HCT116 (cell line): ENCODE measurements around the gene LENG9. TPM values are rescaled to one million over a fixed set of nuclear protein-coding genes. Genes with fewer than 3 reads are reported as not detected.

Source experiments
- ATAC-seq: fragments of 200-7000 bp; cut with Tn5 transposase; 2 replicates; pipeline ENCODE4 v1.9.1; 2020; ENCODE audit warnings: mild to moderate bottlenecking, moderate library complexity
- BruUV-seq: library from RNA; stranded (reverse); fragments of 400-500 nt; replicated peaks from 2 replicates; lab custom pipeline; 2021; lab: Mats Ljungman, UMichigan
- CTCF ChIA-PET: fragments of 300-600 bp; sonication (Branson Sonifier 250); formaldehyde crosslinking; loops from one replicate; lab custom pipeline; 2021; ENCODE audit warnings: antibody characterized with exemption; lab: Charles Lee
- POLR2A ChIA-PET: fragments of 300-600, 350-600 bp; sonication (Branson Sonifier 250); formaldehyde crosslinking; loops from one replicate; lab custom pipeline; 2021; ENCODE audit warnings: antibody characterized with exemption; lab: Charles Lee
- RAD21 ChIA-PET, 2 experiments: fragments of 300-600 bp; sonication (Branson Sonifier 250); formaldehyde crosslinking; loops; one replicate each; lab custom pipeline; 2023; ENCODE audit warnings: low total read pairs in 2 of 2; ENCODE audit not compliant: uncharacterized antibody in 2 of 2, unreplicated experiment in 2 of 2, low non-redundant PET in 1 of 2; lab: Charles Lee
- DNase-seq: peaks from one replicate; pipeline ENCODE4 v3.0.0-alpha.2; 2010; ENCODE audit warnings: low read depth, low spot score
- H2AFZ ChIP-seq: fragments of 200-600 bp; shearing (Covaris generic), sonication (generic); 2 replicates; pipeline ENCODE4 v1.6.1; 2017; ENCODE audit warnings: low read depth, mixed run types, mixed read lengths, antibody characterized with exemption, low read length; ENCODE audit not compliant: poor library complexity, severe bottlenecking
- H3K27ac ChIP-seq: 2 replicates; pipeline ENCODE4 v1.5.1; 2012; ENCODE audit warnings: low read depth, low read length
- H3K27me3 ChIP-seq: fragments of 200-600 bp; sonication (generic); 2 replicates; pipeline ENCODE4 v1.6.1; 2016; ENCODE audit warnings: mixed run types, low read length, mixed read lengths; ENCODE audit not compliant: insufficient read depth
- H3K36me3 ChIP-seq, 2 experiments: fragments of 200-500 bp in 1 of 2; fragments of 200-600 bp in 1 of 2; sonication (Bioruptor generic) in 1 of 2; sonication (generic) in 1 of 2; 2 replicates each; pipeline versions ENCODE4 v1.5.1 to v1.6.1; 2014 to 2016; ENCODE audit warnings: low read length in 2 of 2, inconsistent platforms in 1 of 2, mixed read lengths in 1 of 2, mixed run types in 1 of 2; ENCODE audit not compliant: insufficient read depth in 2 of 2, control insufficient read depth in 1 of 2
- H3K4me1 ChIP-seq, 2 experiments: fragments of 200-600 bp in 1 of 2; sonication (generic) in 1 of 2; 2 replicates each; pipeline versions ENCODE4 v1.5.1 to v1.6.1; 2012 to 2017; ENCODE audit warnings: low read length in 2 of 2, inconsistent platforms in 1 of 2, mild to moderate bottlenecking in 1 of 2, mixed read lengths in 1 of 2, mixed run types in 1 of 2, moderate library complexity in 1 of 2; ENCODE audit not compliant: insufficient read depth in 2 of 2, control insufficient read depth in 1 of 2
- H3K4me2 ChIP-seq: fragments of 200-600 bp; sonication (generic); 2 replicates; pipeline ENCODE4 v1.6.1; 2017; ENCODE audit warnings: mixed run types, low read length, mixed read lengths
- H3K4me3 ChIP-seq, 2 experiments: fragments of 200-600 bp in 1 of 2; sonication (generic) in 1 of 2; replicated peaks in 1 of 2; 2 replicates each; pipeline ENCODE4 v1.5.1; 2011 to 2016; ENCODE audit warnings: low read length in 2 of 2, control low read depth in 1 of 2, low read depth in 1 of 2, mild to moderate bottlenecking in 1 of 2, mixed read lengths in 1 of 2, mixed run types in 1 of 2
- H3K79me2 ChIP-seq: fragments of 200-600 bp; sonication (generic); 2 replicates; pipeline ENCODE4 v1.6.1; 2017; ENCODE audit warnings: mild to moderate bottlenecking, mixed run types, low read length, moderate library complexity, mixed read lengths; ENCODE audit not compliant: insufficient read depth
- H3K9ac ChIP-seq: fragments of 200-600 bp; sonication (generic); 2 replicates; pipeline ENCODE4 v1.6.1; 2016; ENCODE audit warnings: low read length, mixed read lengths
- H3K9me2 ChIP-seq: fragments of 200-600 bp; sonication (generic), shearing (Covaris generic); 2 replicates; pipeline ENCODE4 v1.6.1; 2017; ENCODE audit warnings: mixed run types, mild to moderate bottlenecking, moderate library complexity; ENCODE audit not compliant: insufficient read depth
- H3K9me3 ChIP-seq, 2 experiments: fragments of 200-500 bp in 1 of 2; fragments of 200-600 bp in 1 of 2; sonication (Bioruptor generic) in 1 of 2; sonication (generic) in 1 of 2; 2 replicates each; pipeline ENCODE4 v1.6.1; 2014 to 2017; ENCODE audit warnings: low read length in 2 of 2, mixed read lengths in 2 of 2, inconsistent platforms in 1 of 2, low read depth in 1 of 2, mild to moderate bottlenecking in 1 of 2, mixed run types in 1 of 2, moderate library complexity in 1 of 2; ENCODE audit not compliant: control insufficient read depth in 1 of 2, insufficient read depth in 1 of 2
- H4K20me1 ChIP-seq: fragments of 200-600 bp; sonication (generic), shearing (Covaris generic); 2 replicates; pipeline ENCODE4 v1.6.1; 2017; ENCODE audit warnings: mixed run types, mild to moderate bottlenecking, moderate library complexity; ENCODE audit not compliant: insufficient read depth
- ATF3 ChIP-seq: IDR thresholded peaks from 2 replicates; pipeline ENCODE4 v1.6.1; 2012
- CBX3 ChIP-seq: IDR thresholded peaks from 2 replicates; pipeline ENCODE4 v1.6.1; 2012; ENCODE audit warnings: low read depth
- CEBPB ChIP-seq: IDR thresholded peaks from 2 replicates; pipeline ENCODE4 v1.6.1; 2012; ENCODE audit warnings: low read depth
- EZH2phosphoT487 ChIP-seq: fragments of 200-600 bp; IDR thresholded peaks from 2 replicates; pipeline ENCODE4 v1.6.1; 2018; ENCODE audit warnings: antibody characterized with exemption, borderline replicate concordance
- FOSL1 ChIP-seq: IDR thresholded peaks from 2 replicates; pipeline ENCODE4 v1.6.1; 2012; ENCODE audit warnings: low read depth
- MAX ChIP-seq: IDR thresholded peaks from 2 replicates; pipeline ENCODE4 v1.6.1; 2012
- POLR2AphosphoS5 ChIP-seq: IDR thresholded peaks from 2 replicates; pipeline ENCODE4 v1.6.1; 2011; ENCODE audit warnings: mild to moderate bottlenecking, low read depth, low read length, moderate library complexity
- RAD21 ChIP-seq: IDR thresholded peaks from 2 replicates; pipeline ENCODE4 v1.6.1; 2012; ENCODE audit warnings: low read depth, mild to moderate bottlenecking
- REST ChIP-seq: IDR thresholded peaks from 2 replicates; pipeline ENCODE4 v1.6.1; 2012; ENCODE audit warnings: low read depth
- SRF ChIP-seq: IDR thresholded peaks from 2 replicates; pipeline ENCODE4 v1.6.1; 2012; ENCODE audit warnings: low read depth
- TCF7L2 ChIP-seq: IDR thresholded peaks from 2 replicates; pipeline ENCODE4 v1.7.0; 2011; ENCODE audit warnings: borderline replicate concordance, inconsistent platforms; ENCODE audit not compliant: insufficient read depth, insufficient read length; ENCODE audit errors: extremely low read depth
- YY1 ChIP-seq: IDR thresholded peaks from 2 replicates; pipeline ENCODE4 v1.6.1; 2011; ENCODE audit warnings: low read length, low read depth, moderate library complexity, mild to moderate bottlenecking; ENCODE audit not compliant: insufficient replicate concordance; ENCODE audit errors: extremely low read depth
- ZFX ChIP-seq: fragments of 450-650 bp; IDR thresholded peaks from 2 replicates; pipeline ENCODE4 v1.6.1; 2017
- ZNF274 ChIP-seq: fragments of 200-500 bp; sonication (Bioruptor generic); IDR thresholded peaks from 2 replicates; pipeline ENCODE4 v1.6.1; 2014; ENCODE audit warnings: mild to moderate bottlenecking, low read depth, low read length, inconsistent platforms
- intact Hi-C: fragments of 100-400 bp; cut with micrococcal nuclease; formaldehyde crosslinking; loops from 2 replicates; pipeline ENCODE4 v1.10.0; 2022
- total RNA-seq: library from RNA; stranded (reverse); gene quantifications from one replicate; pipeline ENCODE4 v1.2.1, GENCODE V29; 2021; ENCODE audit not compliant: unreplicated experiment

Gene LENG9
- total RNA-seq, 1 experiment from 2014 or later, result 9.0 TPM

- Histone ChIP-seq H3K36me3 (peaks cover 41 to 52% of the 10 kb centered on the region in 2 experiments; a peak in 3 of 4 replicates), H3K79me2 (peaks cover 78% of the 10 kb centered on the region)
Measured at GRCh38 chr19:54459282-54460229, 4.0 kb downstream of the LENG9 start.

GRCh38 chr19:54458648-54459281, 4.8 kb downstream of the LENG9 start:
- no peak overlapping the region for H3K27ac ChIP-seq
- intact Hi-C loops, result no loop called here
- H3K4me1 ChIP-seq, result peaks cover 7 to 15% of the 10 kb centered on the region in 2 experiments; a peak in 3 of 4 replicates
- H3K4me2 ChIP-seq, result no peak overlapping the region
- H3K9me2 ChIP-seq, result no peaks in the 10 kb centered on the region
- H3K79me2 ChIP-seq, result peaks cover 86% of the 10 kb centered on the region
- H3K4me3 ChIP-seq, result no peak overlapping the region
- no peak for ATAC-seq
- no peak overlapping the region for H3K9ac ChIP-seq
- no peaks in the 10 kb centered on the region for H3K27me3 ChIP-seq
- H3K9me3 ChIP-seq, result no peaks in the 10 kb centered on the region
- ChIA-PET RAD21 (no interaction called here), CTCF (no interaction called here), POLR2A (interaction anchor here (3.1 kb wide), 1 partner anchor 10 kb away, joined by 10 read pairs; the partner anchor contains the start of gene LENG8)
- DNase-seq, result no peak
- H3K36me3 ChIP-seq, result peaks cover 48 to 59% of the 10 kb centered on the region in 2 experiments; a peak in 3 of 4 replicates
- no peak overlapping the region for H2AFZ ChIP-seq
- BruUV-seq, result no TSS peak
- H4K20me1 ChIP-seq, result no peaks in the 10 kb centered on the region
- TF ChIP-seq CBX3 (no peak), REST (no peak), RAD21 (no peak), SRF (no peak), EZH2phosphoT487 (no peak), TCF7L2 (no peak), CEBPB (no peak), ATF3 (no peak), FOSL1 (no peak), MAX (no peak), YY1 (no peak)

More at GRCh38 chr19:54459282-54460229, 4.0 kb downstream of the LENG9 start:
- intact Hi-C loops, result no loop called here
- Histone ChIP-seq H3K4me1 (peaks cover 7 to 22% of the 10 kb centered on the region in 2 experiments; a peak in 3 of 4 replicates), H2AFZ (no peak overlapping the region), H3K4me2 (no peak overlapping the region), H3K27ac (no peak overlapping the region), H4K20me1 (no peaks in the 10 kb centered on the region), H3K9ac (no peak overlapping the region), H3K4me3 (no peak overlapping the region), H3K9me3 (no peaks in the 10 kb centered on the region), H3K27me3 (no peaks in the 10 kb centered on the region), H3K9me2 (no peaks in the 10 kb centered on the region)
- POLR2A ChIA-PET, result interaction anchor here (1.2 to 3.1 kb wide), 2 partner anchors 9 to 11 kb away, joined by 3 to 10 read pairs; partner anchors contain the start of gene LENG8
- BruUV-seq, result no TSS peak
- DNase-seq (no peak), ATAC-seq (no peak)
- CTCF ChIA-PET, result no interaction called here
- RAD21 ChIA-PET, result no interaction called here
- TF ChIP-seq ZFX (no peak), POLR2AphosphoS5 (no peak), RAD21 (no peak), ZNF274 (no peak)
